Activated T-cell treated with anti-CD3 and anti-CD28 coated beads, Interleukin-2, amount 50 U/mL, for 1 hour (primary cell): ENCODE measurements around the gene C11orf58.

Experiments used
- DNase-seq: peaks from one replicate; pipeline ENCODE4 v3.0.0-alpha.2; 2020

Gene C11orf58

GRCh38 chr11:16769386-16769785 lies 30.9 kb downstream of the C11orf58 start:
- DNase-seq: no peak

GRCh38 chr11:16770016-16770415 lies 31.6 kb downstream of the C11orf58 start:
- no peak for DNase-seq

GRCh38 chr11:16771350-16772140 lies 33.1 kb downstream of the C11orf58 start:
- DNase-seq: no peak

GRCh38 chr11:16772141-16772512 lies 33.7 kb downstream of the C11orf58 start:
- no peak for DNase-seq

GRCh38 chr11:16773981-16774935 lies 35.8 kb downstream of the C11orf58 start:
- no peak for DNase-seq

GRCh38 chr11:16774936-16775613 lies 36.6 kb downstream of the C11orf58 start:
- DNase-seq: no peak

- no peak for DNase-seq
These were observed 37.3 kb downstream of the C11orf58 start for GRCh38 chr11:16775614-16776283.

GRCh38 chr11:16776711-16777612 lies 38.5 kb downstream of the C11orf58 start:
- no peak for DNase-seq

- DNase-seq: no peak
These were observed 39.1 kb downstream of the C11orf58 start for GRCh38 chr11:16777613-16777975.

GRCh38 chr11:16778286-16778685 lies 39.8 kb downstream of the C11orf58 start:
- no peak for DNase-seq

- DNase-seq: no peak
These were observed 40.4 kb downstream of the C11orf58 start for GRCh38 chr11:16778876-16779275.

- DNase-seq: no peak
These were observed 41.0 kb downstream of the C11orf58 start for GRCh38 chr11:16779436-16779835.

GRCh38 chr11:16780146-16780545 lies 41.7 kb downstream of the C11orf58 start:
- no peak for DNase-seq

GRCh38 chr11:16780698-16781550 lies 42.5 kb downstream of the C11orf58 start:
- no peak for DNase-seq

- no peak for DNase-seq
These were observed 43.8 kb downstream of the C11orf58 start for GRCh38 chr11:16781936-16782919.

- no peak for DNase-seq
These were observed 44.9 kb downstream of the C11orf58 start for GRCh38 chr11:16783321-16783801.

GRCh38 chr11:16784097-16784496 lies 45.6 kb downstream of the C11orf58 start:
- DNase-seq: no peak

GRCh38 chr11:16784666-16785065 lies 46.2 kb downstream of the C11orf58 start:
- DNase-seq: no peak

- peak; percentile 52 for DNase-seq
These were observed 47.2 kb downstream of the C11orf58 start for GRCh38 chr11:16785520-16786128.
